ENCODE measurements around the gene MRPL42.
"Not testable (repeated sequence)": the region's sequence is repeated elsewhere in the genome, so short reads cannot be mapped to it uniquely, and the experiment has no call there.

The MRPL42 gene

GRCh38 chr12:93447555-93448290 is 19.6 kb upstream of the MRPL42 start:
- no peak for DNase-seq

- no peak for DNase-seq
Observed at GRCh38 chr12:93448796-93449195, 18.5 kb upstream of the MRPL42 start.

GRCh38 chr12:93449277-93449676 is 18.0 kb upstream of the MRPL42 start:
- DNase-seq, result no peak

GRCh38 chr12:93451423-93452158 is 15.7 kb upstream of the MRPL42 start:
- DNase-seq, result no peak

- DNase-seq, result no peak
Observed at GRCh38 chr12:93453633-93454032, 13.7 kb upstream of the MRPL42 start.

GRCh38 chr12:93456077-93456476 is 11.2 kb upstream of the MRPL42 start:
- no peak for DNase-seq

- no peak for DNase-seq
Observed at GRCh38 chr12:93459097-93459496, 8.2 kb upstream of the MRPL42 start.

GRCh38 chr12:93460003-93460402 is 7.3 kb upstream of the MRPL42 start:
- no peak for DNase-seq

- DNase-seq, result no peak
Observed at GRCh38 chr12:93460902-93461301, 6.4 kb upstream of the MRPL42 start.

- no peak for DNase-seq
Observed at GRCh38 chr12:93461503-93461902, 5.8 kb upstream of the MRPL42 start.

GRCh38 chr12:93465841-93466240 is 1.5 kb upstream of the MRPL42 start:
- no peak for DNase-seq

- no peak for DNase-seq
Observed at GRCh38 chr12:93466625-93467350, 526 bp upstream of the MRPL42 start.

GRCh38 chr12:93468008-93468371 is 676 bp downstream of the MRPL42 start:
- DNase-seq, result no peak

- no peak for DNase-seq
Observed at GRCh38 chr12:93469386-93469785, 2.1 kb downstream of the MRPL42 start.

GRCh38 chr12:93476555-93476954 is 9.2 kb downstream of the MRPL42 start:
- no peak for DNase-seq

- DNase-seq, result no peak
Observed at GRCh38 chr12:93482721-93483120, 15.4 kb downstream of the MRPL42 start.

- no peak for DNase-seq
Observed at GRCh38 chr12:93483151-93483807, 16.0 kb downstream of the MRPL42 start.

- DNase-seq, result no peak
Observed at GRCh38 chr12:93484315-93484981, 17.1 kb downstream of the MRPL42 start.

GRCh38 chr12:93492808-93493207 is 25.5 kb downstream of the MRPL42 start:
- DNase-seq, result not testable (repeated sequence)

GRCh38 chr12:93494096-93494495 is 26.8 kb downstream of the MRPL42 start:
- no peak for DNase-seq

- no peak for DNase-seq
Observed at GRCh38 chr12:93497456-93497855, 30.1 kb downstream of the MRPL42 start.

GRCh38 chr12:93498813-93499212 is 31.5 kb downstream of the MRPL42 start:
- not testable (repeated sequence) for DNase-seq

GRCh38 chr12:93500201-93500600 is 32.9 kb downstream of the MRPL42 start:
- no peak for DNase-seq

Measured in hippocampal formation (tissue), 2 donors.